MM.1S (cell line): ENCODE results near the gene ATP4A.

Experiments
- DNase-seq: peaks from one replicate; pipeline ENCODE4 v3.0.0-alpha.2; 2015
- H2AFZ ChIP-seq: fragments of 300-600 bp; sonication (generic); 2 replicates; pipeline ENCODE4 v1.6.0; 2016; ENCODE audit warnings: antibody characterized with exemption, low read length
- H3F3A ChIP-seq: fragments of 300-600 bp; sonication (generic); 2 replicates; pipeline ENCODE4 v1.6.1; 2016; ENCODE audit warnings: mild to moderate bottlenecking, antibody characterized with exemption, low read length, moderate library complexity, mixed read lengths; ENCODE audit not compliant: insufficient read depth
- H3K27ac ChIP-seq: fragments of 300-600 bp; sonication (generic); 2 replicates; pipeline ENCODE4 v1.5.1; 2016; ENCODE audit warnings: mild to moderate bottlenecking, low read length
- H3K27me3 ChIP-seq: fragments of 300-600 bp; sonication (generic); replicated peaks from 2 replicates; pipeline ENCODE4 v1.6.0; 2016; ENCODE audit warnings: low read length; ENCODE audit not compliant: insufficient read depth
- H3K36me3 ChIP-seq: fragments of 300-600 bp; sonication (generic); replicated peaks from 2 replicates; pipeline ENCODE4 v1.6.1; 2016; ENCODE audit warnings: mild to moderate bottlenecking, low read length, mixed read lengths; ENCODE audit not compliant: insufficient read depth
- H3K4me1 ChIP-seq: fragments of 300-600 bp; sonication (generic); 2 replicates; pipeline ENCODE4 v1.6.1; 2016; ENCODE audit warnings: low read length, mixed read lengths
- H3K4me2 ChIP-seq: fragments of 300-600 bp; sonication (generic); 2 replicates; pipeline ENCODE4 v1.6.0; 2016; ENCODE audit warnings: low read depth, low read length
- H3K4me3 ChIP-seq: fragments of 300-600 bp; sonication (generic); 2 replicates; pipeline ENCODE4 v1.5.1; 2016; ENCODE audit warnings: low read length, mixed read lengths
- H3K79me2 ChIP-seq: fragments of 300-600 bp; sonication (generic); 2 replicates; pipeline ENCODE4 v1.6.1; 2016; ENCODE audit warnings: mixed run types, low read length, mixed read lengths
- H3K9ac ChIP-seq: fragments of 300-600 bp; sonication (generic); 2 replicates; pipeline ENCODE4 v1.6.1; 2016; ENCODE audit warnings: low read length, mixed read lengths
- H3K9me2 ChIP-seq: fragments of 300-600 bp; sonication (generic); replicated peaks from 2 replicates; pipeline ENCODE4 v1.6.1; 2016; ENCODE audit warnings: mild to moderate bottlenecking, low read length, mixed read lengths; ENCODE audit not compliant: insufficient read depth
- H3K9me3 ChIP-seq: fragments of 300-600 bp; sonication (generic); replicated peaks from 2 replicates; pipeline ENCODE4 v1.6.1; 2016; ENCODE audit warnings: mild to moderate bottlenecking, low read length, mixed read lengths; ENCODE audit not compliant: insufficient read depth
- H4K20me1 ChIP-seq: fragments of 300-600 bp; sonication (generic); 2 replicates; pipeline ENCODE4 v1.6.1; 2016; ENCODE audit warnings: mild to moderate bottlenecking, low read length, moderate library complexity, mixed read lengths; ENCODE audit not compliant: insufficient read depth
- CTCF ChIP-seq: fragments of 300-600 bp; sonication (generic); IDR thresholded peaks from 2 replicates; pipeline ENCODE4 v1.5.1; 2016; ENCODE audit warnings: antibody characterized with exemption, low read length, mixed read lengths
- EZH2 ChIP-seq: fragments of 300-600 bp; sonication (generic); optimal IDR thresholded peaks from 2 replicates; pipeline ENCODE3; 2017; ENCODE audit warnings: low read depth, mild to moderate bottlenecking, antibody characterized with exemption, low read length, mixed read lengths
- EZH2phosphoT487 ChIP-seq: fragments of 300-600 bp; sonication (generic); IDR thresholded peaks from 2 replicates; pipeline ENCODE4 v1.6.1; 2018; ENCODE audit warnings: antibody characterized with exemption, low read length

ATP4A gene

GRCh38 chr19:35549174-35549788, 14.2 kb downstream of the ATP4A start:
- no peak overlapping the region for H3K27ac ChIP-seq
- H3F3A ChIP-seq = no peaks in the 10 kb centered on the region
- peaks cover 11% of the 10 kb centered on the region for H3K4me1 ChIP-seq
- no peak overlapping the region for H3K4me3 ChIP-seq
- H3K27me3 ChIP-seq = peaks cover 17% of the 10 kb centered on the region
- peaks cover 24% of the 10 kb centered on the region for H3K79me2 ChIP-seq
- H3K9me3 ChIP-seq = no peaks in the 10 kb centered on the region
- no peaks in the 10 kb centered on the region for H3K9me2 ChIP-seq
- no peaks in the 10 kb centered on the region for H4K20me1 ChIP-seq
- H3K4me2 ChIP-seq = no peak overlapping the region
- no peak overlapping the region for H2AFZ ChIP-seq
- H3K9ac ChIP-seq = no peak overlapping the region
- TF ChIP-seq EZH2phosphoT487 (no peak), CTCF (peak; percentile 87), EZH2 (no peak)
- peak; percentile 55 for DNase-seq
- H3K36me3 ChIP-seq = no peaks in the 10 kb centered on the region

DNA sequence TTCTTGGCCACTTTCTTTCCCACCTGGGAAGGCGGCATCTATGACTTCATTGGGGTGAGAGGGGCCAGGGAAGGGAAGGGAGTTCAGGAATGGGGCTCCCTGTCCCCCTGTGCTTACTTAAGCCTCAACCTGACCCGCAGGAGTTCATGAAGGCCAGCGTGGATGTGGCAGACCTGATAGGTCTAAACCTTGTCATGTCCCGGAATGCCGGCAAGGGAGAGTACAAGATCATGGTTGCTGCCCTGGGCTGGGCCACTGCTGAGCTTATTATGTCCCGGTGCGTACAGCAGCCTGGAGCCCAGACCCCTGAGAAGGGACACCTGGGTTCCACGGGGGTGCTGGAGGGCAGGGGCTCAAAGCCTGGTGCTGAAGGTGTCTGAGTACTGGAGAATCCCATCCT, 16.9 kb downstream of the ATP4A start:
- no peak for DNase-seq
- no peaks in the 10 kb centered on the region for H3K9me2 ChIP-seq
- H2AFZ ChIP-seq = no peak overlapping the region
- no peaks in the 10 kb centered on the region for H3K36me3 ChIP-seq
- H3K9ac ChIP-seq = peak overlapping the region; percentile 90; the same call in 1 of the 2 replicates
- no peaks in the 10 kb centered on the region for H3K9me3 ChIP-seq
- TF ChIP-seq EZH2 = no peak
- no peak for TF ChIP-seq CTCF
- no peak for TF ChIP-seq EZH2phosphoT487
- H3K4me3 ChIP-seq = peak overlapping the region; percentile 82
- H3K4me1 ChIP-seq = peaks cover 11% of the 10 kb centered on the region
- H4K20me1 ChIP-seq = no peaks in the 10 kb centered on the region
- no peaks in the 10 kb centered on the region for H3F3A ChIP-seq
- H3K79me2 ChIP-seq = peaks cover 30% of the 10 kb centered on the region
- H3K27me3 ChIP-seq = no peaks in the 10 kb centered on the region
- H3K27ac ChIP-seq = no peak overlapping the region
- peak overlapping the region; percentile 93 for H3K4me2 ChIP-seq

DNA sequence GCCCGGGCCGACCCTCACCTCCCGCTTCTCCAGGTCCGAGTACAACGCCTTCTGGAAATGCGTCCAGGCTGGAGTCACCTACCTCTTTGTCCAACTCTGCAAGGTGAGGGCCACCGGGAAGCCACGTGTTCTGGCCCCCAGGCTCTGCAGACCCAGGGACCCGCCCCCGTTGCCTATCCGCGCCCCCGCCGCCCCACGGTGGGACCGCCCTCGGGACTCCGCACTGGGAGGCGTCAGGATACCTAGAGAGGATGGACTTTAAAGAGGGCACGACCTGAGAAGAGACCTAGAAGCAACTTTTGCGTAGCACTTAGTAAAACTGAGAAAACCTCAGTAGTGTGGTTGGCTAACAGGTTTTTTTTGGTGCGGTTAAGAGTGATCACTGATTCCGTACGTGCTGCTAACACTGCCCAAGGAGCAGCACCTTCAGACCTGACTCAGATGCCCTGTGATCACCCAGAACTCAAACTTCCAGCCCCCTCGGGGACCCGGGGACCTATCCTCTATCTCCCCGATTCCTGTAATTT, 17.5 kb downstream of the ATP4A start:
- Histone ChIP-seq H3K9me2 (no peaks in the 10 kb centered on the region), H3K4me2 (peak overlapping the region; percentile 93), H2AFZ (peak overlapping the region; percentile 96), H3K9me3 (no peaks in the 10 kb centered on the region), H3K9ac (peak overlapping the region; percentile 90), H3K4me1 (peaks cover 11% of the 10 kb centered on the region), H3K36me3 (no peaks in the 10 kb centered on the region), H3K27ac (peak overlapping the region; percentile 11; the same call in 1 of the 2 replicates), H3F3A (no peaks in the 10 kb centered on the region), H3K79me2 (peaks cover 30% of the 10 kb centered on the region), H3K4me3 (peak overlapping the region; percentile 82), H4K20me1 (no peaks in the 10 kb centered on the region), H3K27me3 (no peaks in the 10 kb centered on the region)
- DNase-seq = peak; percentile 52
- TF ChIP-seq EZH2 = no peak
- no peak for TF ChIP-seq CTCF
- no peak for TF ChIP-seq EZH2phosphoT487
